Mesenteric fat pad (tissue), 1 donor: ENCODE measurements around the gene SEMA5B. TPM values are rescaled to one million over a fixed set of nuclear protein-coding genes. Genes with fewer than 3 reads are reported as not detected.

ENCODE experiments used
- DNase-seq: peaks from one replicate; pipeline ENCODE4 v3.0.0-alpha.2; 2020; ENCODE audit warnings: low spot score
- total RNA-seq: library from RNA; stranded (reverse); fragmentation: NEBNext Ultra II Directional; extraction: Animal tissue kit (Norgen Biotek cat#: 25700); gene quantifications from one replicate; pipeline ENCODE4 v1.2.1, GENCODE V29; 2021
- donor health status: DM: yes; HTN: yes; CAD: no.

The SEMA5B gene
- total RNA-seq, 1 donor from 2014 or later, result not detected

- DNase-seq, result peak; percentile 75
Observed at GRCh38 chr3:122928396-122929187, 99.0 kb downstream of the SEMA5B start.

GRCh38 chr3:122927726-122928125 lies 99.8 kb downstream of the SEMA5B start:
- peak; percentile 74 for DNase-seq

- no peak for DNase-seq
Observed at GRCh38 chr3:122926811-122927210, 100.8 kb downstream of the SEMA5B start.

- DNase-seq, result no peak
Observed at GRCh38 chr3:122926322-122926721, 101.2 kb downstream of the SEMA5B start.

- DNase-seq, result no peak
Observed at GRCh38 chr3:122925756-122926155, 101.8 kb downstream of the SEMA5B start.

GRCh38 chr3:122924056-122924455 lies 103.5 kb downstream of the SEMA5B start:
- DNase-seq, result no peak

- no peak for DNase-seq
Observed at GRCh38 chr3:122923611-122924010, 104.0 kb downstream of the SEMA5B start.

- DNase-seq, result peak; percentile 82
Observed at GRCh38 chr3:122921791-122922651, 105.5 kb downstream of the SEMA5B start.

- peak; percentile 60 for DNase-seq
Observed at GRCh38 chr3:122920986-122921385, 106.6 kb downstream of the SEMA5B start.

- DNase-seq, result no peak
Observed at GRCh38 chr3:122919291-122919610, 108.3 kb downstream of the SEMA5B start.

- peak; percentile 59 for DNase-seq
Observed at GRCh38 chr3:122918576-122919290, 108.8 kb downstream of the SEMA5B start.

- DNase-seq, result no peak
Observed at GRCh38 chr3:122917412-122917811, 110.2 kb downstream of the SEMA5B start.

- DNase-seq, result no peak
Observed at GRCh38 chr3:122916580-122916979, 111.0 kb downstream of the SEMA5B start.

GRCh38 chr3:122916084-122916483 lies 111.5 kb downstream of the SEMA5B start:
- DNase-seq, result no peak

GRCh38 chr3:122915300-122916055 lies 112.1 kb downstream of the SEMA5B start:
- DNase-seq, result no peak

GRCh38 chr3:122913539-122914100 lies 113.9 kb downstream of the SEMA5B start:
- DNase-seq, result no peak

GRCh38 chr3:122912772-122913538 lies 114.6 kb downstream of the SEMA5B start:
- no peak for DNase-seq

GRCh38 chr3:122911901-122912300 lies 115.7 kb downstream of the SEMA5B start:
- DNase-seq, result no peak

GRCh38 chr3:122908251-122908650 lies 119.3 kb downstream of the SEMA5B start:
- DNase-seq, result no peak

GRCh38 chr3:122907471-122907870 lies 120.1 kb downstream of the SEMA5B start:
- DNase-seq, result no peak
